OCI-M1 (cell line): ENCODE measurements around the gene KRTAP5-6.

Source experiments
- DNase-seq: peaks from one replicate; lab custom pipeline; 2025; lab: John Stamatoyannopoulos, UW

Gene KRTAP5-6

GRCh38 chr11:1733716-1734640 is 37.0 kb downstream of the KRTAP5-6 start:
- DNase-seq = no peak

GRCh38 chr11:1734641-1735081 is 37.7 kb downstream of the KRTAP5-6 start:
- no peak for DNase-seq

DNA sequence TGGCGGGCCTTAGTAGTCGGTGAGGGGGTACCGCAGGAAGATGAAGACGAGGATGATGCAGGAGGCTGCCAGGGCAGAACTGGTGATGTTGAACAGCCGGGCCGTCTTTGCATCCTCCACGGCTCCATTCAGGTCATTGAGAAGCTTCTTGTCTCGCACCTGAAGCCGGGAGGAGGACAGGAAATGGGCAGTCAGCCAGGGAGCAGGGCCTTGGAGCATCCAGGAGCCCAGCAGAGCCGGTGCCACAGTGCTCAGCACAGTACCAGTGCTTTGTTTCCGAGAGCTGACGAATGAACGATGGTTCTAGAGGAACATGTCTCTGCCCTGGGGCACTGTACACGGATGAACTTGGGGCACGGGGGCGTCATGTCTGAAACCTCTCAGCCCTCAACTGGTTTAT is 38.3 kb downstream of the KRTAP5-6 start:
- no peak for DNase-seq

- DNase-seq = no peak
These were observed 39.5 kb downstream of the KRTAP5-6 start for GRCh38 chr11:1736447-1736992.

DNA sequence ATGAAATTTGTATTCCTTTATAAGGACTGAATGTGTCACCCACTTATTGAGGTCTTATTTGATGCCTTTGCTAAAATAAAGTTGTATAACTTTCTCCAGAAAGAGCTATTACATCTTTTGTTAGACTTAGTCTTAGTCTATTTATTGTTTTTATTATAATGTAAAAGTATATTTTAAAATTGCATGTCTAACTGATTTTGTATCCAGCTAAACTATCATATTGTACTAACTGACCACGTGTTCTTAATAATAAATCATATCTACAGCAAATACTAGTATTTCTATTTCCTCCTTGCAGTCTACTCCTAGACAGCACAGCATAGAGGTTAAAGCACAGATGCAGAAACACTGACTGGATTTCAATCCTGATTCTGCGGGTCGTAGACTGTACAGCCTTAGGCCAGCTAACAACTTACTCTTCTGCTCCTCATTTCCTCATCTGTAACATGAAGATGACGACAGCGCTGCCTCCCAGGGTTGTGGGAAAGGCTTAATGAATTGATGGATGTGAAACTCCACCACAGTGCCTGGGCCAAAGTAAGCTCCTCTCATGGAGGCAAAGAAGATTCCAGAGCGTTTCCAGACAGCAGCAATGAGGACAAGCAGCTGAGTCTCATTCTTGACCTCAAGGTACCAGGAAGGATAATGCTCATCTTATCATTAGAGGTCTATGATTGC is 40.2 kb downstream of the KRTAP5-6 start:
- DNase-seq = no peak

DNA sequence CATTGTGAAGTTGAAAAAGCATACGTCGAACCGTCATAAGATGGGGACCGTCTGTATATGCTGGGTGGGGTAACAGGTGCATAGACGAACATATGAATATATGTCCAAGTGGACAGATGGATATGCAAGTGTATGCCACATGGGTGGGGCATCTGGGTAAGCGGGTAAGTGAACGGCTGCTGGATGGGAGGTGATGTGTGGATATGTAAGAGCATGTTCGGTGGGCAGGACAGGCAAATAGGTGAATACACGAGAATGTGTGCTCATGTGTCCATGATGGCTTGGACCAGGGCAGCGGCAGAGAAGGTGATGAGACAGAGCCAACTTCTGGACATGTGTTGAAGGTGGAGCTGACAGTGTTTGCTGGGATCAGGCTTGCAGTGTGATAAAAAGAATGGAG is 41.4 kb downstream of the KRTAP5-6 start:
- no peak for DNase-seq

- DNase-seq = no peak
These were observed 42.6 kb downstream of the KRTAP5-6 start for GRCh38 chr11:1739576-1739975.

DNA sequence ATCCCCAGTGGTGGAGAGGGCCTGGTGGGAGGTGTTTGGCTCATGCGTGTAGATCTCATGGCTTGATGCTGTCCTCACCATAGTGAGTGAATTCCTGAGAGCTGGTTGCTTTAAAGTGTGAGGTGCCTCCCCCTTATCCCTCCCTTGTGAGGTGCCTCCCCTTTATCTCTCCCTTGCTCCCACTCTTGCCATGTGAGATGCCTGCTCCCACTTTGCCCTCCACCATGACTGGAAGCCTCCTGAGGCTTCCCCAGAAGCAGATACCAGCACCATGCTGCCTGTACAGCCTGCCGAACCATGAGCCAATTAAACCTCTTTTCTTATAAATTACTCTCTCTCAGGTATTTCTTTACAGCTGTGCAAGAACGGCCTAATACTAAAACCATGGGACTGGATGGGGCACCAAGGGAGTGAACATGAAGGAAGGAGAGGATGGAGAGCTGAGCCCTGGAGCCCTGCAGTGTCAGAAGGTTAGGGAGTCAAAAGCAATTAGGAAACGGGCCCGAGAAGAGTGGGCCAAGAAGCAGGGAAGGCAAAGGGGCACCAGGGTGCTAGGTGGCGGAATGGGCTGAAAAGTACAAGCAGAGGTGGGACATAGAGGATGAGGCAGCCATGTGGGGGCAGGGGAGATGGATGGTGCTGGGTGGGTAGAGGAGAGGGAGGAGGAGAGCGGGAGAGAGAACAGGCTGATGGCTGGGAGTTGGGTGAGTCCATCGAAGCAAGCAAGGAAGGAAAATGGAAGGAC is 44.0 kb downstream of the KRTAP5-6 start:
- DNase-seq = no peak

DNA sequence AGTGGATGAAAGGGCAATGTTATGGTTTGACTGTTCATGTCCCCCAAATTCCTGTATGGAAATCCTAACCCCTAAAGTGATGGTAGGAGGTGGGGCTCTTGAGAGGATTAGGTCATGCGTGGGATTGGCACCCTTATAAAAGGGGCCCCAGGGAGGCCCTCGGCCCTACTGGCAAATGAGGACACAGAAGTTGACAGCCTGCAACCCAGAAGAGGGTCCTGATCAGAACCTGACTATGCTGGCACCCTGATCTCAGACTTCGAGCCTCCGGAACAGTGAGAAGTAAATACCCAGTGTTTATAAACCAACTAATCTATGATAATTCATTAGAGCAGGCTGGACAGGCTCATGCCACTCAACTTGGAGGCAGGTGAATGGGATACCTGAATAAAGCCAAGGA is 44.7 kb downstream of the KRTAP5-6 start:
- no peak for DNase-seq

GRCh38 chr11:1742371-1742770 is 45.4 kb downstream of the KRTAP5-6 start:
- DNase-seq = no peak

DNA sequence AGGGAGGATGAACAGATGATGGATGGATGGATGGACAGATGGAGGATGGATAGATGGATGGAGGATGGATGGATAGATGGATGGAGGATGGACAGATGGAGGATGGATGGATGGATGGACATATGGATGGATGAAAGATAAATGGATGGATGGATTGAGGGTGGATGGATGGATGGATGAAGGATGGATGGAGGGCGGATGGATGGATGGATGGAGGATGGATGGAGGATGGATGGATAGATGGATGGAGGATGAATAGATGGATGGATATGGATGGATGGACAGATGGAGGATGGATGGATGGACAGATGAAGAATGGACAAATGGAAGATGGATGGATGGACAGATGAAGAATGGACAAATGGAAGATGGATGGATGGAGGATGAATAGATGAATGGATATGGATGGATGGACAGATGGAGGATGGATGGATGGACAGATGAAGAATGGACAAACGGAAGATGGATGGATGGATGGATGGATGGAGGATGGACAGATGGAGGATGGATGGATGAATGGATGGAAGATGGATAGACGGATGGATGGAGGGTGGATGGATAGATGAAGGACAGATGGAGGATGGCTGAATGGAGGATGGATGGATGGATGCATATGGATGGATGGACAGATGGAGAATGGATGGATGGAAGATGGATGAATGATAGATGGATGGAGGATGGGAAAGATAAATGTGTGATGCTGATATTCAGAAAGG is 46.0 kb downstream of the KRTAP5-6 start:
- no peak for DNase-seq

- no peak for DNase-seq
These were observed 46.7 kb downstream of the KRTAP5-6 start for GRCh38 chr11:1743585-1744136.

DNA sequence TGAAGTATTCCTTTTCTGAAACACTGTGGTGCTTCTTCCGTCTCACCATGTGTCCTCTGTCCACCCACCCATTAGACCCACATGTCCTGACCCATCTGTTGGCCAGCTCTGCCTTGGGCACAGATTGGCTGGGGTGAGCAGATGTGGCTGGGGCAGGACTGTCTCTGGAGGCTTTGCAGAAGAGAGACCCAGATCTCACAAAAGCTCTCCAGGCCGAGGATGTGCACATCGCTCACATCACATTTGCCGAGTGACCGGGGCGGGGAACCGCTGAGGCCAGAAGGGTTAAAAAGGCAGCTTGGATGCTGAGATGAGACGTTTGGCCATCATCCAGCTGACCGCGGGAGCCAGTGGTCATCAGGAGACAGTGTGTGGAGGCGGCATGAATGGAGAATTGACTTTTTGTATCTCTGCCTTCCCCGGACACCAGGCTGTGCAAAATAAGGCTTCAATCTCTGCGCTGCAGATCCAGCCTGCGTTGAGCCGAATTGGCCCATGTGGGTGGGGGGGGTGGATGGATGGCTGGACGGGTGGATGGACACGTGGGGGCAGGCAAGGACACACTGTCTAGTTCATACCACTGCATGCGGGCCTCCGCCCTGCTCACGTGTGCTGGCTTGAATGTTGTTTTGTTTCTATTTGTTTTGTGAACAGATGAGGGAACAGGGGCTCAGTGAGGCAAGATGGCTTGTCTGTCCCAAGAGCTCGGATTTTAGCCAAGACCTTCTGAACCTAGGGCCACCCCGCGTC is 47.3 kb downstream of the KRTAP5-6 start:
- no peak for DNase-seq

GRCh38 chr11:1744891-1745700 is 48.1 kb downstream of the KRTAP5-6 start:
- no peak for DNase-seq

- no peak for DNase-seq
These were observed 48.8 kb downstream of the KRTAP5-6 start for GRCh38 chr11:1745701-1746320.

- no peak for DNase-seq
These were observed 49.5 kb downstream of the KRTAP5-6 start for GRCh38 chr11:1746511-1746931.

- no peak for DNase-seq
These were observed 50.2 kb downstream of the KRTAP5-6 start for GRCh38 chr11:1746956-1747752.
